Myocyte (in vitro differentiated cells): ENCODE measurements around the gene KLHL13. TPM values are rescaled to one million over a fixed set of nuclear protein-coding genes. Genes with fewer than 3 reads are reported as not detected.
"Not testable (repeated sequence)": the region's sequence is repeated elsewhere in the genome, so short reads cannot be mapped to it uniquely, and the experiment has no call there.

Source experiments
- DNase-seq: peaks from one replicate; pipeline ENCODE4 v3.0.0-alpha.2; 2012; ENCODE audit warnings: low read depth
- total RNA-seq: library from RNA; depleted of rRNA; stranded (reverse); fragments of >200 nt; gene quantifications from 2 replicates; pipeline ENCODE4 v1.2.3, GENCODE V29; 2014

The KLHL13 gene
- total RNA-seq, 1 donor from 2014 or later = 0.11 TPM

- DNase-seq = no peak
These were observed 42.4 kb downstream of the KLHL13 start for GRCh38 chrX:118074196-118074595.

GRCh38 chrX:118066867-118067515 is 49.6 kb downstream of the KLHL13 start:
- DNase-seq = no peak

- no peak for DNase-seq
These were observed 53.6 kb downstream of the KLHL13 start for GRCh38 chrX:118062817-118063615.

- DNase-seq = no peak
These were observed 54.4 kb downstream of the KLHL13 start for GRCh38 chrX:118062048-118062789.

- DNase-seq = no peak
These were observed 57.7 kb downstream of the KLHL13 start for GRCh38 chrX:118058924-118059323.

GRCh38 chrX:118056870-118057269 is 59.7 kb downstream of the KLHL13 start:
- no peak for DNase-seq

GRCh38 chrX:118049713-118050112 is 66.9 kb downstream of the KLHL13 start:
- DNase-seq = no peak

GRCh38 chrX:118047446-118048186 is 69.0 kb downstream of the KLHL13 start:
- no peak for DNase-seq

GRCh38 chrX:118039591-118039990 is 77.0 kb downstream of the KLHL13 start:
- no peak for DNase-seq

- DNase-seq = no peak
These were observed 77.8 kb downstream of the KLHL13 start for GRCh38 chrX:118038614-118039365.

GRCh38 chrX:118026631-118027030 is 90.0 kb downstream of the KLHL13 start:
- DNase-seq = no peak

- DNase-seq = no peak
These were observed 91.4 kb downstream of the KLHL13 start for GRCh38 chrX:118025226-118025625.

GRCh38 chrX:118024482-118024881 is 92.1 kb downstream of the KLHL13 start:
- no peak for DNase-seq

- no peak for DNase-seq
These were observed 93.9 kb downstream of the KLHL13 start for GRCh38 chrX:118022753-118023152.

- DNase-seq = no peak
These were observed 100.2 kb downstream of the KLHL13 start for GRCh38 chrX:118016422-118016821.

GRCh38 chrX:118002417-118002816 is 114.2 kb downstream of the KLHL13 start:
- not testable (repeated sequence) for DNase-seq

- no peak for DNase-seq
These were observed 116.1 kb downstream of the KLHL13 start for GRCh38 chrX:118000518-118000917.

GRCh38 chrX:117998171-117998570 is 118.4 kb downstream of the KLHL13 start:
- no peak for DNase-seq

- DNase-seq = no peak
These were observed 119.6 kb downstream of the KLHL13 start for GRCh38 chrX:117996918-117997480.

GRCh38 chrX:117996408-117996807 is 120.2 kb downstream of the KLHL13 start:
- DNase-seq = no peak
